GM18502 (cell line): ENCODE measurements around the gene HDAC5.
"Not testable (repeated sequence)": the region's sequence is repeated elsewhere in the genome, so short reads cannot be mapped to it uniquely, and the experiment has no call there.

Source experiments
- ATAC-seq: cut with Tn5 transposase; IDR thresholded peaks from one replicate; pipeline ENCODE4 v1.9.1; 2021; ENCODE audit warnings: mild to moderate bottlenecking; ENCODE audit not compliant: unreplicated experiment, poor library complexity

Gene HDAC5

DNA sequence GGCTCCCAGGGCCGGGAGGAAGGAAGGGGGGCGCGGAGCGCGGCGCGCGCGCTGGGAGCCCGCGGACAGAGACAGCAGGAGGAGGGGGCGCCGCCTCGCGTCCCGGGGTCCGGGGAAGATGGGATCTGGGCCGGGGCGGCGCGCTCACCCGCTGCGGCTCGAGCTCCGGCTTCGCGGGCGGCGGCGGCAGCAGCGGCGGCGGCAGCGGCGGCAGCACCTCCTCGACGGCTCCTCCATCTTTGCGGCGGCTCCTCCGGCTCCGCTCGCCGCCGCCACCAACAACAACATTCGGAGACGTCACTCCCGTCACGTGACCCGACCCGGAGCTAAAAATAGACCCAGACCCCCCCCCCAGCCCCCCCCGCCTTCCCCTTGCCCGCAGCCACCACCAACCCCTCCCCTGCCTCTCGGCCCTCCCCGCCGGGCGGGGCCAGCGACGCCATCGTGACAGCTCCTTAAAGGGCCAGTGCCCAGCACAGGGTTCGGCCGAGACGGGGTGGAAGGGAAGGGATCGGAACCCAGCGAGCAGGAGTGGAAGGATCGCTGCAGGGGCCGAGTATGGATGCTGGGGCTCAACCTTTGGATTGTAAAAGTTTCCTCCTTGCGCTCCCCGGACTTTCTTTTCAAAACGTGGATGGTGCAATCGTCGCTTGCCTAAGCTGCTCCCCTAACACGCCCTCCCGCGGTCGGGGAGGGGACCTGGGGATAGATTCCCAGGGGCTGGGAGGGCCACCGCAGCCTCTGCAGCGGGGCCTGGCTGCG, at the start of gene HDAC5:
TSS of gene HDAC5 (minus strand) at position 286 of the 762 bp plus-strand sequence. CDS start 6,126 bp downstream, outside the sequence.
- ATAC-seq = peak; percentile 87

DNA sequence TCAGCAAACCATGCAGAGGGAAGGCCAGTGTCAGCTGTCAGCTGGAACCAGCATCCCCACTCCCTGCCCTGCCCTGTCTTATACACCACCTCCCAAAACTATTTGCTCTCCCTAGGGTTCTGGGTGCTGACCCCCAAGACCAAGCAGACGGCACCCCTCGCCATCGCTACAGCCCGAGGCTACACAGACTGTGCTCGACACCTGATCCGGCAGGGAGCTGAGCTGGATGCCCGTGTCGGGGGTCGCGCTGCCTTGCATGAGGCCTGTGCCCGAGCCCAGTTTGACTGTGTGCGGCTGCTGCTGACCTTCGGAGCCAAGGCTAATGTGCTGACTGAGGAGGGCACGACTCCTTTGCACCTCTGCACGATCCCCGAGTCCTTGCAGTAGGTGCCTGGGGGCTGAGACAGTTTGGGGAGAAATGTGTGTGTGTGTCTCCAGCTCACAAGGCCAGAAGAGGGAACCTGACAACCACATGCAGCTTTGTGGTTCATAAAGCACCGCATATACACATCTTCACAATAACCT, 48.6 kb upstream of the HDAC5 start:
- no peak for ATAC-seq

DNA sequence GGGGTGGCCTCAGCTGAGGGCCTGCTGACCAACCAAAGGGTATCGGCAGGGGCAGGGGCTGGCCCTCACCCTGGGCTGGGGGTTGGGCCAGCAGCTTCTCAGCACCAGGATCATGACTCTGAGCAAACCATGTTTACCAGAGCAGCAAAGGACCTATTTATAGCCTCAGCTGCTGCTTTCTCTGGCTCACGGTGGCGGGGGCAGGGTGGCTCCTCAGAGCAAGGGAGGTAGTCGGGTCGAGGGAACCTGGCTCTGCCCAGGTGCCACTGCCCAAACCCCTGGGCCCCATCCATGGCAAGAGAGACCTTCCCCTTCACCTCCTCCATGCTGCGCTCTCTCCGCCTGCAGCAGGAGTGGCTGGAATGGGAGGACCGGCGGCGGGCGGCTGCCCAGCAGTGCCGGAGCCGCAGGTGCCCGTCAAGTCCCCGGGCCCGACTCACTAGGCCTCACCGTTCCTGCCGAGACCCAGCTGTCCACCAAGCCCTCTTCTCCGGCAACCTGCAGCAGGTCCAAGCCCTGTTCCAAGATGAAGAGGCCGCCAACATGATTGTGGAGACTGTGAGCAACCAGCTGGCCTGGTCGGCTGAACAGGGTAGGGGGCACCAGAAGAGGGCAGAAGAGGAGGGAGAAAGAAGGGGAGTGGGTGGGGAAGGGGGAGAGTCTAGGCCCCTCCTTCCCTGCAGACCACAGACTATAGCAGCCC, 47.2 kb upstream of the HDAC5 start, which contains the start of gene ASB16:
TSS of gene ASB16 (plus strand) at position 206 of the 703 bp plus-strand sequence. CDS start at position 292, 86 bp downstream.
- no peak for ATAC-seq

DNA sequence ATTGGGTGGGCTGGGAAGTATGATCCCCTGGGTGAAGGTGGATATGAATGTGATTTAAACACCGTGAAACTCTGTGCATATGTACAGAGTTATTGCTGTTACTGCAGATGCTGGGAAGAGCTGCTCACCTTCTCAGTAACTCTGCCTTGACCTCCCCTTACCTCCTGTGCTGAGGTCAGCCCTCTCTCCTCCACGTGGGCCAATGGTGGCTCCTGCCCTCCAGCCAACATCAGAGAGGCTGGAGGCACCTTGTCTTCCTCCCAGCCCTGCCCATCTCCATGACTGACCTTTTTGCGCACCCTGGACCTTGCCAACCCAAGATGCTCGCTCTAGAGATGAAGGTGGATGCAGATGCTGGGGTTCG, 46.7 kb upstream of the HDAC5 start:
- no peak for ATAC-seq

DNA sequence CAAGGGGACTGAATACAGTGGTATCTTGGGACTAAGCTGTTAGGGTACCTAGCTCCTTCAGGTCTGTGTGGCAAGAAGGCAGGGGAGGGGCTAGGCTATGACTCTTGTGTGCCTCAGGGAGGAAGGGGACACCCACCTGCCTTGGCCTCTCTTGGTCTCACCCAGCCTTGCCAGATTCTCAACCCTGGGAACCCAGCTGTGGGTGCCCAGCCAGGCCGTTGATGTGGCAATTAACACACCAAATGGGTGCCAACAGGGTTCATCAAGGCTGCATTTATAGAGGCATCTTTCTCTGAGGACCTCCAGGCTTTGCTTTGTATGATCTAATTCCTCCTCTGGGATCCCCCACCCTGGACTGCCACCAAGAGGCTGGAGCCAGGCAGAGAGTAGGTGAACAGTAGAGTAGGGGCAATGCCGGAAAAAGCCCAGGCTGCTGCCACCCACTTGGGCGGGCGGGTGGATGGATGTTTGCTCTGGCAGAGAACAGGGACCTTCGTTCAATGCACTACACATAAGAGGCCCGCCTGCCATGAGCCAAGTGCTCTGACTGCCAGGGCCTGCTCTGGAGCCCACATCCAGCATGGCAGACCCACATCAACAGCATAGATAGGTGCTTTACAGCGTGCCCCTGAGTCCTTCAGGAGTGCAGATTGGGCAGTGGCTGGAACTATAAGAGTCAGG, 43.9 kb upstream of the HDAC5 start:
- no peak for ATAC-seq

DNA sequence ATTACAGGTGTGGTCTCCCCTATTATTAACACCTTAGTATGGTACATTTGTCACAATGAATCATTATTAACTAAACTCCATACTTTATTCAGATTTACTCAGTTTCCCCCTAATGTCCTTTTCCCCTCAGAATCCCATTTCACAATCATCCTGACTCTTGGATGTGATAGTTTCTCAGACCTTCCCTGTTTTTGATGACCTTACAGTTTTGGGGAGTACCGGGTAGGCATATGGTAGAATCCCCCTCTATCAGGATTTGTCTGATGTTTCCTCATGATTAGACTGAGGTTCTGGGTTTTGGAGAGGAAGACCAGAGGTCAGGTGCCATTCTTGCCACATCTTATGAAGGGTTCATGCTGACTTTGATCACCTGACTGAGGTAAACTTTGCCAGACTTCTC, 41.0 kb upstream of the HDAC5 start:
- no peak for ATAC-seq

DNA sequence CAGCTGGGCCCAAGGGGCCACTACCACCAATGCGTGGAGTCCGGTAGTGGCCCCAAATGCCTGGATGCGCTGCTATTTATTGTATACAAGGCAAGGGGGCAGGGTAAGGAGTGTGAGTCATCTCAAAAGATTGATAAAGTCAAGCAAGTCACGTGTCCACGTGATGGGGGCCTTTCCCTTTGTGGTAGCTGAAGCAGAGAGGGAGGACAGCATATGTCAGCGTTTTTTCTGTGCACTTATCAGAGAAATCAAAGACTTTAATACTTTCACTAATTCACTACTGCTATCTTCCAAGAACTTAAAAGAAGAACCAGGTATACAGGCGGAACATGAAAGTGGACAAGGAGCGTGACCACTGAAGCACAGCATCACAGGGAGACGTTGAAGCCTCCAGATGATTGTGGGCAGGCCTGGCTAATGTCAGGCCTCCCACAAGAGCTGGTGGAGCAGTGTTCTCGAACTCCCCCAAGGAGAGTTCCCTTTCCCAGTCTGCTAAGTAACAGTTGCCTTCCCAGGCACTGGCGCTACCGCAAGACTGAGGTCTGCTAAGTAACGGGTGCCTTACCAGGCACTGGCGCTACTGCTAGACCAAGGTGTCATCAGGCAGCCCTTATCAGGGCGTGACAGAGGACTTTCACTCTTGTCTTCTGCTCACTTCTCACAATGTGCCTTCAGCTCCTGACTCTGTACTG, 36.2 kb upstream of the HDAC5 start:
- no peak for ATAC-seq

DNA sequence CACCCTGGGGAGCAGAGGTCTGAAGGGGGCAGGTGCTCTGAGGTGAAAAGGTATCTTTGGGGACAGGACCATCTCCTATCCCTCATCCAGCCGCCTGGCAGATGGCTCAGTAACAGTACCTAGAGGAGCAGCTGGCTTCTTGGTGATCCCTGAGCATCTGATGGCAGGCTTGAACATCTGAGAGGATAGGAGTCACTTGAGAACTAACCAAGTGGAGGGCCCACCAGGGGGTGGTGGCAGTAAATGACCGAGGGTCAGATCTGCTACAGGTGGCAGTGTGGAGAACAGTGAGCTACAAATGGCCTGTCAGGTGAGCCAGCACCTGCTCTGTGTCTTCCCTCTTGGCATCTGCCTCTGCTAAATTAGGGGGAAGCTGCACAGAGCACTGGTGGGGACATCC, 32.0 kb upstream of the HDAC5 start:
- ATAC-seq = no peak

DNA sequence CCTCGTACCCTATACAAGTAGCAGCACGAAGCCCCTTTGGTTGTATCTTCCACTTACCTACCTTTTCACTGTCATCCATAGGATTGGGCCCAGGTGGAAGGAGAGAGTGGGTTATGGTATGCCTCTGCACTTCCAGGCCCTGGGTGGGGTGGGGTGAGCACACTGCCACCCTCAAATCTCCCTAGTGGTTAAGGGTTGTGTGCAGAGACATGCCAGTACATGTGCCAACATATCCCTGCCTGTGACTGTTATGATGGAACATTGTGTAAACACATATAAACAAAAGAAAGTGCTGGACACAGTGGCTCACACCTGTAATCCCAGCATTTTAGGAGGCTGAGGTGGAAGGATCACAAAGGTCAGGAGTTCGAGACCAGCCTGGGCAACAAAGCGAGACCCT, 29.4 kb upstream of the HDAC5 start:
- ATAC-seq = no peak

DNA sequence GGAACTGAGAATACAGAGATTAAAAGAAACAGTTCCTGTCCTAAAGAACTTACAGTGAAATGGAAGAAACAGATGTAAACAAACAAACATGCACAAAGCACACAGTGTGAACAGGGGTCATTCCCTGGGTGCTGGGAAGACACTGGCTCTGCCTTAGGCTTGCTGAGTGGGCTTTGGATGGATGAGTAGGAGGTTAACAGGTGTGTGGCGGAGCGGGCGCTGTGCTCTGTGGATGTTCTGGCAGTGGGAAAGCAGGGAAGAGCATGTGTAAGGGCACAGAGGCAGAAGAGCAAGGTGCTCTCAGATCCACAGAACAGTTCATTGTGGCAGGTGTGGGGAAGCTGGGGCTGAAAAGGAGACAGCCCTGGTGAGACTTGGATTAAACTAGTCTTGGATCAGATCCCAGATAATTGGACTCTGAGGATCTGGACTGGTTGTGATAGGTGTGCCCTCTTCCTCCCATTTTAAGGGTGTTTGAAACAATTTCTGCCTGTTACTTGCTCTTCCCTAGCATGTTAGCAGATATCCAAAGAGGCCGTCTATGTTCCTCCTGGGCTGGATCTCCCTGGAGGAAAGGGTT, 26.4 kb upstream of the HDAC5 start:
- no peak for ATAC-seq

DNA sequence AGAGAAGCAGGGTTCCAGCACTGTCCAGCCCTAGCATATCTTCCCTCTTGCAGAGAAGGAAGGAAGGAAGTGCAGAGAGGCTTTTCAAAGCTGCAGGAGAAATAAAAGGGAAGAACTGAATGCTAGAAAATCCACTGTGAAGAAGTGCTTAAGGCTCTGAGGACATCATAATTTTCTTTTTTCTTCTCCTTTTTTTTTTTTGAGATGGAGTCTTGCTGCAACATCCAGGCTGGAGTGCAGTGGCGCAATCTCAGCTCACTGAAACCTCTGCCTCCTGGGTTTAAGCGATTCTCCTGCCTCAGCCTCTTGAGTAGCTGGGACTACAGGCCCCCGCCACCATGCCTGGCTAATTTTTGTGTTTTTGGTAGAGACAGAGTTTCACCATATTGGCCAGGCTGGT, 25.6 kb upstream of the HDAC5 start:
- ATAC-seq = not testable (repeated sequence)

DNA sequence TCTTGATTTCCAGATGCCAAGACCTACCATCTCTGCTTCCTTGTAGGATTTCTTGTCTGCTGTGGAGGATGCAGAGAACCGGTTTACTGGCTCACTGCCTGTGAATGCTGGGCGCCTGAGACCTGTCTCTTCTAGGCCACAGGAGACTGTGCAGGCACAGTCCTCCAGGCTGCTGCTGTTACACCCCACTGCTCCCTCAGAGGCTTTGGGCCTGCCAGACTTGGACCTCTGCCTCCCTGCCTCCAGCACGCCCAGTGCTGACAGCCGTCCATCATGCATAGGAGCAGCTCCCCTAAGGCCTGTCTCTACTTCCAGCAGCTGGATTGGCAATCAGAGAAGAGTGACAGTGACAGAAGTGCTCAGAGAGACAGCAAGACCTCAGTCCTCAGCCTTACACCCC, 24.4 kb upstream of the HDAC5 start:
- ATAC-seq = no peak

DNA sequence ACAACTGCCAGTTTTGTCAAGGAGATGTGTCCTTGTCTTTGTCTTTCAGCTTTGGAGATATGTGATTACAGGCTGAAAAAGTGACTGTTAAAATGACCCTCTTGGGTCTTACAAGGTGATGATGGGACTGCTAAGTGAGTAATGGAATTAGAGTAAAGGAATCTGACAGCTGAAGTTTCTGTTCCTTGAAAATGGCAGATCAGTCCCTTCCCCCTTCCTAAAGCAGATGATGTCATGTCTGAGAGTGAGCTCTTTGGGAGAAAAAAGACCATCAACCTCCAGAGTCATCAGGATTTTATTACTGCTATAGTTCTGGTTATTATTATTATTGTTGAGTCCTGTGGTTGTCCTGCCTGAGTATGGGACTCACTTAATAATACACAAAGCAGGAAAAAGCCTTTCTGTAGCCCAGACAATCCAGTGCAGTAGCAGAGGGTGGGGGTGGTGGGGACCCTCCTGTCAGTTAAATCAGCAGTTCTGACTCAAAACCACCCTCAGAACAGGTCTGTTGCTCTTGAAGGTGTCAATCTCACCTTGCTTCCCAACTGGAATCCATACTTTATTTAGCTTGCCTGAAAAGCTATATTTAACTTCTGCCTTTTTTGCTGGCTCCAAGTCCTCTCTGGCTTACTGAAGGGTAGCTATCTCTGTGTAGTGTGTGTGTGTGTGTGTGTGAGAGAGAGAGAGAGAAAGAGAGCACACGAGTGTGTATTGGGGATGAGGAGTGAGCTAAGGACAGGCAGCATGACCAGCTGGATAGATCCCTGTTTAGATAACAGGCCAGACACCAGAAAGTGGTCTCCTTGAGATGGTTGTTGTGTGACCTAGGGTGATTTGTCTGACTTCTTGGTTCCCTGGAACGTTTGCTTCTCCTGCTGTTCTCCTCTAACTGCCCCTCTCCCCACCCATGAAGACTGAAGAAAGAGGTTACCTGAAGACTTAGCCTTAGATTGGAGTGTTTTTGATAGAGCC, 23.2 kb upstream of the HDAC5 start:
- no peak for ATAC-seq

DNA sequence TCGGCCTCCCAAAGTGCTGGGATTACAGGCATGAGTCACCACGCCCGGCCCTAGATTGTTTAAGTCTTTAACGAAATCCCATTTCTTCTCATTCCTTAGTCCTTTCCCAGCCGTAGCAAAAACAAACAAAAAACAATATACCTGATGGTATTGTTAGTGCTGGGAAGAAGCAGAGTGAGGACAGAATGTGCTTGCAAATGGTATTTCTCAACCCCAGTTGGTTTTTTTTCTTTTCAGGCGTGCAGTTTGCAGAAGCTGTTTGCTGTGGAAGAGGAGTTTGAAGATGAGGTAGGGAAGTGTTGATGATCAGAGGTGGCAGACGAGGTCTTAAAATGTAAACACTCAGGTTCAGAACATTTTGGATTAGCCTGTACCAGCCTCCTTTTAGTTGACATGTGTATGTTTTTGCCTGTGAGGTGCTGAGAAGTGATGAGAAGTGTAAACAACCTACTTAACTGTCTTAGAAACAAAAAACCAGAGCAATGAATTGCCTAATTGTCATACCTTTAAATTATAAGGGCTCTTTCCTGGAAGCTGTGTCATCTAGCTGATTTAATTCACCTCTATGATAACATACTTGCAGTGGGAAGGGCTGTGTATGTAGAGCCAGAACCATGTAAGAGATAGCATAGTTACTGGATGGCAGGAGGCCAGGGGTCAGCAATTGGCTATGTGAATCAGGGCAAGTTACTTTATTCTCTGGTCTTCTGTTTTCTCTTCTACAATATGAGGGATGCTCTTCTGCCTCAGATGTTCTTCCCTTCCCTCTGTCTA, 21.7 kb upstream of the HDAC5 start:
- ATAC-seq = no peak

DNA sequence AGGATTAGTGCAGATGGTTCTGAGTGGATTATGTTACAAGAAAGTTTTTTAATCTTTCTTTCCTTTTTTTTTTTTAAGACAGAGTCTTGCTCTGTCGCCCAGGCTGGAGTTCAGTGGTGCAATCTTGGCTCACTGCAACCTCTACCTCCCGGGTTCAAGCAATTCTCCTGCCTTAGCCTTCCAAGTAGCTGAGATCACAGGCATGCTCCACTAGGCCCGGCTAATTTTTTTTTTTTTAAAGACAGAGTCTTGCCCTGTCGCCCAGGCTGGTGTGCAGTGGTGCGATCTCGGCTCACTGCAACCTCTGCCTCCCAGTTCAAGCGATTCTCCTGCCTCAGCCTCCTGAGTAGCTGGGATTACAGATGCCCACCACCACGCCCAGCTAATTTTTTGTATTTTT, 20.5 kb upstream of the HDAC5 start:
- not testable (repeated sequence) for ATAC-seq

DNA sequence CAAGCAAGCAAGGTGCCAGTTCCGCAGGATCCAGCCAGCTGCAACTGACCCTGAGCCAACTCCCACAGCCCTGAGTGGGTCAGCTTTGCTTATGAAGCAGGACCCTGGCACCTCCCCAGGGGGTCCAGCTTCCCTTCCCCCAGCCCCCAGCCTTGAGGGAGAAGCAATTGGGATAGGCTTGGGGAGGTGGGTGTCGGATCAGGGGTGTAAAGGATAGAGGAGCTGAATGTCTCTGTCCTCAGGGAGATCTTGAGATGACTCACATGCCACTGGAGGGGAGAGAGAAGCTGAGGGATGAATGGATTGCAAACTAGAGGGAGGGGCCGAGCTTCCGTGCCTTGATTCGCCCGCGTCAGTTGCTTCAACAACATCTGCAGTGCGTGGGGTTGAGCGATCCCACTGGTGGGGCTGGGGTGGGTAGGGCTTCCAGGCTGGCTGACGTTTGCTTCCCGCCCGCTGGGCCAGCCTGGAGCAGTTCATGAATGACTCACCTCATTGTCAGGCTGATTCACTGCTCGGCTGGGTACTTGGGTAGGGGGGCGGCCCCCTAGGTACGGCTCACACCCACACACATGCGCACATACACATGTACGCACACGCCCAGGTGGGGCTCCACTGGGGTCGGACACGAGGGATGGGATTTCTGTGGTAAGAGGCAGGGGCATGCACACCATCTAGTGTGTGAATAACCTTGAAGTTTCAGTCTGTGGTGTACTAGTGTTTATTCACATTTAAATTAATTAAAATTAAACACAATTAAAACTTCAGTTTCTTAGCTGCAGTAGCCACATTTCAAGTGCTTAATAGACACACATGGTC, 14.7 kb upstream of the HDAC5 start:
- ATAC-seq = no peak

DNA sequence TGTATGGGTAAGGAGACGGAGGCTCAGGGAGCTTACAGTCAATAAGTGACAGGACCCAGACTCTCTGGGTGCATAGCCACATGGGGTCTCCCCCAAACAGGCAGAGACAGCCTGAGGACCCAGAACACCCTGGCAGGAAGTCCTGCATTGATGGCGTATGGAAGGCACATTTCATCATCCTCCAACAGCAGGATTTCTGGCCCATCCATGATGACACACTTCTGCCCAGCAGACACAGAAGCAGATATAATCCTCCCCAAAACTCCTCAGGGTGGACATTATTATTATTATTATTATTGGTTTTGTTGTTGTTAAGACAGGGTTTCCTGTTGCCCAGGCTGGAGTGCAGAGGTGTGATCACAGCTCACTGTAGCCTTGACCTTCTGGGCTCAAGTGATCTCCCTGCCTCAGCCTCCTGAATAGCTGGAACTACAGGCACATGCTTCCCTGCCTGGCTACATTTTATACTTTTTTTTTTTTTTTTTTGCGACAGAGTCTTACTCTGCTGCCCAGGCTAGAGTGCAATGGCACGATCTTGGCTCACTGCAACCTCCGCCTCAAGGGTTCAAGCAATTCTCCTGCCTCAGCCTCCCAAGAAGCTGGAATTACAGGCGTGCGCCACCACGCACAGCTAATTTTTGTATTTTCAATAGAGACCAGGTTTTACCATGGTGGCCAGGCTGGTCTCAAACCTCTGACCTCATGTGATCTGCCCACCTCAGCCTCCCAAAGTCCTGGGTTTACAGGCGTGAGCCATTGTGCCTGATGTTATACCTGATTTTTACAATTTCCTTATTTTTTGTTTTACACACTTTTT, 11.5 kb upstream of the HDAC5 start:
- no peak for ATAC-seq
